DOHH2 (cell line): Measurements from ENCODE around the gene SPTSSA.

Experiments used
- CTCF ChIP-seq: fragments of 200-600 bp; sonication (generic); IDR thresholded peaks from one replicate; pipeline ENCODE4 v1.5.1; 2014; ENCODE audit warnings: antibody characterized with exemption, mild to moderate bottlenecking, low read depth, low read length; ENCODE audit not compliant: poor library complexity, severe bottlenecking
- EZH2phosphoT487 ChIP-seq: fragments of 200-600 bp; sonication (generic); IDR thresholded peaks from 2 replicates; pipeline ENCODE4 v1.6.1; 2017; ENCODE audit warnings: borderline replicate concordance, mild to moderate bottlenecking, antibody characterized with exemption, low read length, moderate library complexity, mixed read lengths

DNA sequence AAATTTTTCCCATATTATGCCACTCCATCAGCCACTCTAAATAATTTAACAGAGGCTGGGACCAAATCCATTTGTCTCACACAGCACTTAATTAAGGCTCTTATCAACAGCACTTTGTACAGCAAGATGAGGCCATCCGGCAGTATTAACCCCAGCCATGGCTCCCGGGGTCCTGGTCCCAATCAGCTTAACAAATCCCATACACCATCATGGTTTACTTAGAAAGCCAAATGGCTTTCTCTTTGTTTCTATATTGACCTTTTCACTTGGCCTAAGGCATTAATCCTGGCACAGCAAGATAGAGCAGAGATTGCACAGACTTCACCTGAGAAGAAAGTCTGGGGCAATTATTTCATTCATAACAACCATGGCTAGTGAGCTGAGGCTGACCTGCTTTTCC, 38.6 kb downstream of the SPTSSA start:
- TF ChIP-seq CTCF (no peak), EZH2phosphoT487 (no peak)
